Gastroesophageal sphincter (tissue), 3 donors: ENCODE data around the gene SMG6.

ENCODE experiments used
- CTCF ChIP-seq, 4 experiments: fragments of 200-600 bp in 2 of 4; fragments of 450-650 bp in 2 of 4; sonication (generic) in 1 of 4; IDR thresholded peaks; one replicate each; pipeline ENCODE4 v1.5.1; 2017 to 2019; ENCODE audit warnings: antibody characterized with exemption in 4 of 4, mild to moderate bottlenecking in 2 of 4, moderate library complexity in 2 of 4
- EP300 ChIP-seq: sonication (generic); formaldehyde crosslinking; IDR thresholded peaks from one replicate; pipeline ENCODE4 v1.6.1; 2017; ENCODE audit warnings: antibody characterized with exemption, mild to moderate bottlenecking
- POLR2A ChIP-seq, 2 donors: fragments of 450-650 bp; IDR thresholded peaks; one replicate each; pipeline ENCODE4 v1.6.1; 2017; ENCODE audit warnings: antibody characterized with exemption in 2 of 2, mild to moderate bottlenecking in 2 of 2, moderate library complexity in 1 of 2

- no peak for TF ChIP-seq EP300
- TF ChIP-seq POLR2A (IDR thresholded peaks at IDR 0.05) = no peak
- no peak for TF ChIP-seq CTCF (IDR thresholded peaks at IDR 0.05)
Measured at GRCh38 chr17:2048805-2049204, 254.8 kb downstream of the SMG6 start.
